IMR-90 (cell line): ENCODE data around the gene SEC22A. TPM values are rescaled to one million over a fixed set of nuclear protein-coding genes. Genes with fewer than 3 reads are reported as not detected.

Experiments
- ATAC-seq: fragments of 200-7000 bp; cut with Tn5 transposase; 2 replicates; pipeline ENCODE4 v1.9.1; 2020; ENCODE audit warnings: low read depth, mild to moderate bottlenecking, moderate library complexity
- BruUV-seq: library from RNA; stranded (reverse); fragments of 400-500 nt; replicated peaks from 2 replicates; lab custom pipeline; 2021; lab: Mats Ljungman, UMichigan
- CTCF ChIA-PET: fragments of 300-600 bp; formaldehyde crosslinking; extraction: SDS; loops from one replicate; lab custom pipeline; 2021; ENCODE audit warnings: antibody characterized with exemption; lab: Yijun Ruan, JAX
- POLR2A ChIA-PET: fragments of 300-600 bp; sonication (Branson Sonifier 250); formaldehyde crosslinking; loops from one replicate; lab custom pipeline; 2022; ENCODE audit warnings: antibody characterized with exemption; ENCODE audit not compliant: unreplicated experiment; lab: Charles Lee
- DNase-seq: peaks from one replicate; pipeline ENCODE4 v3.0.0; 2013
- H2AFZ ChIP-seq: replicated peaks from 2 replicates; pipeline ENCODE3; 2013; ENCODE audit warnings: low read length, mild to moderate bottlenecking; ENCODE audit not compliant: poor library complexity
- H2AK5ac ChIP-seq: 2 replicates; pipeline ENCODE4 v1.6.1; 2013; ENCODE audit warnings: low read depth, low read length, inconsistent platforms
- H2AK9ac ChIP-seq: replicated peaks from 2 replicates; pipeline ENCODE3; 2013; ENCODE audit warnings: mild to moderate bottlenecking, low read depth, low read length, moderate library complexity; ENCODE audit not compliant: poor library complexity
- H2BK120ac ChIP-seq: 2 replicates; pipeline ENCODE4 v1.6.1; 2013; ENCODE audit warnings: low read depth, low read length, inconsistent platforms
- H2BK15ac ChIP-seq: 3 replicates; pipeline ENCODE4 v1.6.1; 2013; ENCODE audit warnings: low read depth, low read length, inconsistent platforms
- H2BK20ac ChIP-seq: 2 replicates; pipeline ENCODE4 v1.6.1; 2013; ENCODE audit warnings: low read depth, mild to moderate bottlenecking, inconsistent platforms, low read length, moderate library complexity
- H2BK5ac ChIP-seq: 2 replicates; pipeline ENCODE4 v1.6.1; 2013; ENCODE audit warnings: mild to moderate bottlenecking, low read depth, low read length, inconsistent platforms; ENCODE audit not compliant: poor library complexity, severe bottlenecking
- H3K14ac ChIP-seq: replicated peaks from 2 replicates; pipeline ENCODE4 v1.6.1; 2013; ENCODE audit warnings: low read depth, low read length, inconsistent platforms
- H3K18ac ChIP-seq: 2 replicates; pipeline ENCODE4 v1.6.1; 2013; ENCODE audit warnings: low read depth, low read length, control low read depth
- H3K23ac ChIP-seq: 2 replicates; pipeline ENCODE4 v1.6.1; 2013; ENCODE audit warnings: low read depth, low read length, inconsistent platforms
- H3K27ac ChIP-seq: 2 replicates; pipeline ENCODE4 v1.5.1; 2013; ENCODE audit warnings: mild to moderate bottlenecking, control low read depth, low read length; ENCODE audit not compliant: insufficient read depth
- H3K27me3 ChIP-seq: 2 replicates; pipeline ENCODE4 v1.6.1; 2013; ENCODE audit warnings: low read length; ENCODE audit not compliant: control insufficient read depth, insufficient read depth
- H3K36me3 ChIP-seq: 2 replicates; pipeline ENCODE4 v1.6.1; 2013; ENCODE audit warnings: low read length, mixed read lengths; ENCODE audit not compliant: control insufficient read depth, insufficient read depth
- H3K4ac ChIP-seq: 2 replicates; pipeline ENCODE4 v1.6.1; 2013; ENCODE audit warnings: low read depth, low read length, inconsistent platforms
- H3K4me1 ChIP-seq: 2 replicates; pipeline ENCODE4 v1.6.1; 2013; ENCODE audit warnings: low read length, mixed read lengths; ENCODE audit not compliant: control insufficient read depth, insufficient read depth
- H3K4me2 ChIP-seq: 2 replicates; pipeline ENCODE4 v1.6.1; 2013; ENCODE audit warnings: low read depth, mild to moderate bottlenecking, control low read depth, low read length, moderate library complexity
- H3K4me3 ChIP-seq: 2 replicates; pipeline ENCODE4 v1.5.1; 2013; ENCODE audit warnings: low read depth, mild to moderate bottlenecking, control low read depth, low read length, moderate library complexity; ENCODE audit not compliant: insufficient read depth
- H3K56ac ChIP-seq: 2 replicates; pipeline ENCODE4 v1.6.1; 2013; ENCODE audit warnings: low read length, inconsistent platforms; ENCODE audit not compliant: insufficient read depth; ENCODE audit errors: extremely low read depth
- H3K79me1 ChIP-seq, 2 experiments: 2 replicates each; pipeline ENCODE4 v1.6.1; 2013; ENCODE audit warnings: low read length in 2 of 2, inconsistent platforms in 1 of 2, low read depth in 1 of 2
- H3K9ac ChIP-seq: 2 replicates; pipeline ENCODE4 v1.6.1; 2013; ENCODE audit warnings: low read depth, low read length, control low read depth
- H3K9me1 ChIP-seq: 2 replicates; pipeline ENCODE4 v1.6.1; 2013; ENCODE audit warnings: low read length, inconsistent platforms; ENCODE audit not compliant: insufficient read depth
- H3K9me3 ChIP-seq: 2 replicates; pipeline ENCODE4 v1.6.1; 2013; ENCODE audit warnings: low read length; ENCODE audit not compliant: control insufficient read depth, insufficient read depth
- H4K20me1 ChIP-seq: 2 replicates; pipeline ENCODE4 v1.6.1; 2013; ENCODE audit warnings: low read length, inconsistent platforms; ENCODE audit not compliant: insufficient read depth
- H4K5ac ChIP-seq: 2 replicates; pipeline ENCODE4 v1.6.1; 2013; ENCODE audit warnings: mild to moderate bottlenecking, low read depth, low read length, control low read depth
- H4K8ac ChIP-seq, 2 experiments: 2 replicates each; pipeline ENCODE4 v1.6.1; 2013; ENCODE audit warnings: low read depth in 2 of 2, low read length in 2 of 2, control low read depth in 1 of 2, inconsistent platforms in 1 of 2
- H4K91ac ChIP-seq: 2 replicates; pipeline ENCODE4 v1.6.1; 2013; ENCODE audit warnings: low read depth, low read length, inconsistent platforms; ENCODE audit not compliant: insufficient read depth
- MAFK ChIP-seq: IDR thresholded peaks from 2 replicates; pipeline ENCODE4 v1.6.1; 2012; ENCODE audit warnings: low read depth, low read length, improper control_type of control experiment
- MXI1 ChIP-seq: IDR thresholded peaks from 2 replicates; pipeline ENCODE4 v1.6.1; 2012; ENCODE audit warnings: low read depth, mild to moderate bottlenecking, low read length, moderate library complexity, borderline replicate concordance
- NFE2L2 ChIP-seq: fragments of 150-350 bp; IDR thresholded peaks from 2 replicates; pipeline ENCODE4 v1.6.1; 2016; ENCODE audit warnings: low read depth, mild to moderate bottlenecking, low read length
- POLR2A ChIP-seq: IDR thresholded peaks from 2 replicates; pipeline ENCODE4 v1.6.1; 2012; ENCODE audit warnings: mild to moderate bottlenecking, low read depth, low read length
- SMC3 ChIP-seq: fragments of 150-350 bp; IDR thresholded peaks from 2 replicates; pipeline ENCODE4 v1.6.1; 2016; ENCODE audit warnings: low read depth, mild to moderate bottlenecking, antibody characterized with exemption, low read length, moderate library complexity
- WGBS, 2 experiments: methylation state at CpG; one replicate each; pipeline versions ENCODE4 v1.1.5 to v1.1.7; 2013; ENCODE audit warnings: missing lambda C conversion rate in 2 of 2; ENCODE audit not compliant: insufficient read length in 1 of 2; ENCODE audit errors: extremely low coverage in 2 of 2; 5-methylcytosine and 5-hydroxymethylcytosine counted together
- dilution Hi-C: fragments of 300-500 bp; cut with HindIII; formaldehyde crosslinking; loops from one replicate; pipeline ENCODE4 v1.14.3; 2018; ENCODE audit warnings: low sequenced_read_pairs; ENCODE audit not compliant: unreplicated experiment
- in situ Hi-C: fragments of 300-500 bp; cut with MboI; formaldehyde crosslinking; loops from 3 replicates; pipeline ENCODE4 v1.14.3; 2019; ENCODE audit warnings: low sequenced_read_pairs, inconsistent platforms, mixed read lengths
- intact Hi-C: fragments of 100-400 bp; cut with micrococcal nuclease; formaldehyde crosslinking; loops from 2 replicates; pipeline ENCODE4 v1.10.0; 2022
- polyA plus RNA-seq, 3 experiments: library from polyadenylated mRNA; depleted of rRNA; stranded (reverse); fragments of >200 nt; gene quantifications; 2 replicates each; pipeline ENCODE4 v1.2.3, GENCODE V29; 2012; ENCODE audit warnings: low replicate concordance in 1 of 3
- total RNA-seq: library from RNA; depleted of rRNA; stranded (reverse); fragments of >200 nt; gene quantifications from 2 replicates; pipeline ENCODE4 v1.2.3, GENCODE V29; 2012
- TF ChIP-seq, protein P1 (sequence below): conservative IDR thresholded peaks from 2 replicates; pipeline ENCODE4 v1.5.1; 2012; ENCODE audit warnings: mild to moderate bottlenecking, low read depth, low read length, improper control_type of control experiment
- TF ChIP-seq, protein P2 (sequence below): fragments of 150-350 bp; IDR thresholded peaks from 2 replicates; pipeline ENCODE4 v1.6.1; 2016; ENCODE audit warnings: low read depth, mild to moderate bottlenecking, low read length, moderate library complexity, borderline replicate concordance

Gene SEC22A
- total and polyA plus RNA-seq, 2 of the 4 experiments (the other 2 are of a cell fraction), result 17.5 to 36.0 TPM

DNA sequence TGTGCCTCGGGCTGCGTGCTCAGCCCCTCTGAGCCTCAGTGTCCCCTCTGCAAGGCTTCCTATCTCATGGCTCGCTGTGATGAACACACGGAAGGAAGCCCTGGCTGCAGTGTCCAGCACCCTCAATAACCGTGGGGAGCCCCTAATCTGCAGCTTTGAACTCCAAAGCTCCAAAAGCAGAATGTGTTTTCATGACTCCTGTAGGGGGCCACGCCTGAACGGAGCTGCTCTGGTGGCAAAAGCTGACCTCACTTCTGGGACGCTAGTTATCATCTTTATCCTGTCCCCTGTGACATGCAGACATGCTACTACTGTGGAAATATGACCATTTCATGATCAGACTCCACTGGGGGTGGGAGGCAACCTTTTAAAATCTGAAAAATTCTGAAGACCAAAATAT lies 98.8 kb downstream of the SEC22A start:
- ATAC-seq (no peak), DNase-seq (no peak)
- no TSS peak for BruUV-seq
- H4K91ac ChIP-seq, result no peak overlapping the region
- H2BK20ac ChIP-seq, result no peak overlapping the region
- no peak overlapping the region for H3K23ac ChIP-seq
- POLR2A ChIA-PET, result no interaction called here
- no peak overlapping the region for H2BK5ac ChIP-seq
- H2AFZ ChIP-seq, result no peak overlapping the region
- CTCF ChIA-PET, result interaction anchor here (1.1 kb wide), 1 partner anchor 13 kb away, joined by 3 read pairs; no protein-coding TSS in a partner anchor
- in situ Hi-C loops, result no loop called here
- dilution Hi-C loops, result no loop called here
- H3K27me3 ChIP-seq, result peaks cover 42% of the 10 kb centered on the region
- H2BK15ac ChIP-seq, result no peak overlapping the region
- no peak overlapping the region for H3K18ac ChIP-seq
- no peaks in the 10 kb centered on the region for H3K9me1 ChIP-seq
- no peak overlapping the region for H3K4me3 ChIP-seq
- no peaks in the 10 kb centered on the region for H4K20me1 ChIP-seq
- H3K4ac ChIP-seq, result no peak overlapping the region
- no peak overlapping the region for H3K14ac ChIP-seq
- H3K79me1 ChIP-seq, result no peaks in the 10 kb centered on the region
- H3K27ac ChIP-seq, result no peak overlapping the region
- intact Hi-C loops, result no loop called here
- no peak overlapping the region for H4K5ac ChIP-seq
- H3K9ac ChIP-seq, result no peak overlapping the region
- no peak overlapping the region for H4K8ac ChIP-seq
- TF ChIP-seq MXI1 (no peak), POLR2A (no peak), MAFK (no peak), SMC3 (no peak), NFE2L2 (no peak)
- TF ChIP-seq, protein P1, sequence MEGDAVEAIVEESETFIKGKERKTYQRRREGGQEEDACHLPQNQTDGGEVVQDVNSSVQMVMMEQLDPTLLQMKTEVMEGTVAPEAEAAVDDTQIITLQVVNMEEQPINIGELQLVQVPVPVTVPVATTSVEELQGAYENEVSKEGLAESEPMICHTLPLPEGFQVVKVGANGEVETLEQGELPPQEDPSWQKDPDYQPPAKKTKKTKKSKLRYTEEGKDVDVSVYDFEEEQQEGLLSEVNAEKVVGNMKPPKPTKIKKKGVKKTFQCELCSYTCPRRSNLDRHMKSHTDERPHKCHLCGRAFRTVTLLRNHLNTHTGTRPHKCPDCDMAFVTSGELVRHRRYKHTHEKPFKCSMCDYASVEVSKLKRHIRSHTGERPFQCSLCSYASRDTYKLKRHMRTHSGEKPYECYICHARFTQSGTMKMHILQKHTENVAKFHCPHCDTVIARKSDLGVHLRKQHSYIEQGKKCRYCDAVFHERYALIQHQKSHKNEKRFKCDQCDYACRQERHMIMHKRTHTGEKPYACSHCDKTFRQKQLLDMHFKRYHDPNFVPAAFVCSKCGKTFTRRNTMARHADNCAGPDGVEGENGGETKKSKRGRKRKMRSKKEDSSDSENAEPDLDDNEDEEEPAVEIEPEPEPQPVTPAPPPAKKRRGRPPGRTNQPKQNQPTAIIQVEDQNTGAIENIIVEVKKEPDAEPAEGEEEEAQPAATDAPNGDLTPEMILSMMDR, result no peak
- TF ChIP-seq, protein P2, sequence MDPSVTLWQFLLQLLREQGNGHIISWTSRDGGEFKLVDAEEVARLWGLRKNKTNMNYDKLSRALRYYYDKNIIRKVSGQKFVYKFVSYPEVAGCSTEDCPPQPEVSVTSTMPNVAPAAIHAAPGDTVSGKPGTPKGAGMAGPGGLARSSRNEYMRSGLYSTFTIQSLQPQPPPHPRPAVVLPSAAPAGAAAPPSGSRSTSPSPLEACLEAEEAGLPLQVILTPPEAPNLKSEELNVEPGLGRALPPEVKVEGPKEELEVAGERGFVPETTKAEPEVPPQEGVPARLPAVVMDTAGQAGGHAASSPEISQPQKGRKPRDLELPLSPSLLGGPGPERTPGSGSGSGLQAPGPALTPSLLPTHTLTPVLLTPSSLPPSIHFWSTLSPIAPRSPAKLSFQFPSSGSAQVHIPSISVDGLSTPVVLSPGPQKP, result no peak
- no peak overlapping the region for H2AK9ac ChIP-seq
- H3K56ac ChIP-seq, result no peak overlapping the region
- no peaks in the 10 kb centered on the region for H3K4me1 ChIP-seq
- H3K36me3 ChIP-seq, result no peaks in the 10 kb centered on the region
- no peak overlapping the region for H3K4me2 ChIP-seq
- H3K9me3 ChIP-seq, result no peaks in the 10 kb centered on the region
- H2BK120ac ChIP-seq, result no peak overlapping the region
- H2AK5ac ChIP-seq, result no peak overlapping the region
- WGBS, 2 experiments, result 50% methylated on average over 1 of the region's 8 CpGs; no CpG with 5 or more reads in 1 of the 2 experiments
